22Rv1 (cell line): Measurements from ENCODE around the gene ACOX1.

ENCODE experiments used
- H3K27ac ChIP-seq: fragments of 450-650 bp; 2 replicates; pipeline ENCODE4 v1.5.1; 2017
- ZFX ChIP-seq: fragments of 450-650 bp; IDR thresholded peaks from 2 replicates; pipeline ENCODE4 v1.6.1; 2017; ENCODE audit warnings: antibody characterized with exemption, borderline replicate concordance
- TF ChIP-seq, protein P1 (sequence below): fragments of 450-650 bp; IDR thresholded peaks from 2 replicates; pipeline ENCODE4 v1.5.1; 2017; ENCODE audit warnings: mild to moderate bottlenecking

ACOX1 gene

DNA sequence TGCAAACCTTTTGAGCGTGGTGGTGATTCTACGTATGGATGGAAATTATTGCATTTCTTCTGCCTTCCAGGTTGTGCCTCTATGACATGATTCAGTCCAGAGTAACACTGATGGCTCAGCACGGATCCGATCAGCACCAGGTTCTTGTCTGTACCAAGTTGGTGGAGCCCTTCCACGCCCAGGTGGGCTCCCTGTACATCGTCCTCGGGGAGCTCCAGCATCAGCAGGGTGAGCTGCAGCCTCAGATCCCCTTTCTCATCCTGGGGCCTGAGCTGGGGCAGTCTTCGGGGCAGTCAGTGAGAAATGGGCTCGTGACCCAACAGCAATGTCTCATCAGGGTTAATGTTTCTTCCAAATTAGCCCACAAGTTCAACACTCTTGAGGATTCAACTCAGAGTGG, 12.4 kb upstream of the ACOX1 start:
- TF ChIP-seq ZFX: no peak
- TF ChIP-seq, protein P1, sequence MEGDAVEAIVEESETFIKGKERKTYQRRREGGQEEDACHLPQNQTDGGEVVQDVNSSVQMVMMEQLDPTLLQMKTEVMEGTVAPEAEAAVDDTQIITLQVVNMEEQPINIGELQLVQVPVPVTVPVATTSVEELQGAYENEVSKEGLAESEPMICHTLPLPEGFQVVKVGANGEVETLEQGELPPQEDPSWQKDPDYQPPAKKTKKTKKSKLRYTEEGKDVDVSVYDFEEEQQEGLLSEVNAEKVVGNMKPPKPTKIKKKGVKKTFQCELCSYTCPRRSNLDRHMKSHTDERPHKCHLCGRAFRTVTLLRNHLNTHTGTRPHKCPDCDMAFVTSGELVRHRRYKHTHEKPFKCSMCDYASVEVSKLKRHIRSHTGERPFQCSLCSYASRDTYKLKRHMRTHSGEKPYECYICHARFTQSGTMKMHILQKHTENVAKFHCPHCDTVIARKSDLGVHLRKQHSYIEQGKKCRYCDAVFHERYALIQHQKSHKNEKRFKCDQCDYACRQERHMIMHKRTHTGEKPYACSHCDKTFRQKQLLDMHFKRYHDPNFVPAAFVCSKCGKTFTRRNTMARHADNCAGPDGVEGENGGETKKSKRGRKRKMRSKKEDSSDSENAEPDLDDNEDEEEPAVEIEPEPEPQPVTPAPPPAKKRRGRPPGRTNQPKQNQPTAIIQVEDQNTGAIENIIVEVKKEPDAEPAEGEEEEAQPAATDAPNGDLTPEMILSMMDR: no peak
- no peak overlapping the region for H3K27ac ChIP-seq

DNA sequence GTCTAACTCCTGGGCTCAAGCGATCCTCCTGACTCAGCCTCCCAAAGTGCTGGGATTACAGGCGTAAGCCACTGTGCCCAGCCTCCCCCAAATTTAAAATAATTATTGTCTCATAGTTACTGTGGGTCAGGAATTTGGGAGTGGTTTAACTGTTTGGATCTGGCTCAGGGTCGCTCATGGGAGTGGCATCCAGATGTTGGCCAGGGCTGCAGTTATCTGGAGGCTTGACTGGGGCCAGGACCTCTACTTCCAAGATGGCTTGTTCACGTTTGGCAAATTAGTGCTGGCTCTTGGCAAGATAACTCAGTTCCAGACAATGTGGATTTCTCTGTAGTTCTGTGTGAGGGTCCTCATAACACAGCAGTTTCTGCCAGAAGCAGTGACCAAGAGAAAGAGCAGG, 8.1 kb upstream of the ACOX1 start:
- no peak overlapping the region for H3K27ac ChIP-seq
- TF ChIP-seq ZFX: no peak
- TF ChIP-seq, protein P1: no peak

DNA sequence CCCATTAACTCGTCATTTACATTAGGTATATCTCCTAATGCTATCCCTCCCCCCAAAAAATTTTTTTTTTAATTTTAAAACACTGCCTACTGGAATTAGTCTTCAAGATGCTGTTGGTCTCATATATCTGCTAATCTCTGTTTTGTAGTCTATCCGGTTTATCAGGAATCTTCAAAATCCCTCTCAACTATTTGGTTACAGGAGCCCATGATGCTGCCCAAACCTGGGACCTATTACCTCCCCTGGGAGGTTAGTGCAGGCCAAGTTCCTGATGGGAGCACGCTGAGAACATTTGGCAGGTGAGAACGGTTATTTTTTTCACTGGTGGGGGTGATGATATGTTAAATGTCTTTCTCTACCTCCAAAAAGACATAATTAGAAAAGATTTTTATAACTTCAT, 7.0 kb upstream of the ACOX1 start:
- H3K27ac ChIP-seq: no peak overlapping the region
- TF ChIP-seq, protein P1: no peak
- no peak for TF ChIP-seq ZFX

DNA sequence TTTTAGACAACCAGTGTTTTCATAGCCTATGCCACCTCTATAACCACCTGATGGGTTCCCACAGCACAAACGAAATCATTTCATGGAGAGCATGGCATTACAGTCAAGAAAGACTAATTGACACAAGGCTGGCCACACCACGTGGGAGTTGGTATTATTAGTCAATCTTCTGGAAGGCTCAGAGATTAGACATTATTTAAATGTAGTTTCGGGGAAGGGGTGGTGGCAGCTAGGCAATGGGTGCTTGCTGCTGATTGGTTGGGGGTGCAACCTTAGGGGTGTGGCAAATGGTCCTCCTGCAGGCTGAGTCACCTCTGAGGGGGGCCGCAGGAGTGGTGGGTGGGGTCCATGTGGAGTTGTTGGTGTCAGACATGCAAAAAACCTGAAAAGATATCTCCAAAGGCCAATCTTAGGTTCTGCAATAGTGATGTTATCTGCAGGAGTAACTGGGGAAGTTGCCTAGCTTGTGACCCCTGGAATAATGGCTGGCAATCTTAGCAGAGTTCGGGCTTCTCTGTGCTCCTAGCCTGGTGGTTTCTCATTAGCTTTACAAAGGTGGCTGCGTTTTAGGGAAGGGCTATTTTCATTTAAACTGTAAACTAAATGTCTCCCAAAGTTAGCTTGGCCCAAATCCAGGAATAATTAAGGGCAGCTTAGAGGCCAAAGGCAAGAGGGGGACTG, 4.7 kb upstream of the ACOX1 start:
- TF ChIP-seq ZFX: no peak
- TF ChIP-seq, protein P1: no peak
- no peak overlapping the region for H3K27ac ChIP-seq

DNA sequence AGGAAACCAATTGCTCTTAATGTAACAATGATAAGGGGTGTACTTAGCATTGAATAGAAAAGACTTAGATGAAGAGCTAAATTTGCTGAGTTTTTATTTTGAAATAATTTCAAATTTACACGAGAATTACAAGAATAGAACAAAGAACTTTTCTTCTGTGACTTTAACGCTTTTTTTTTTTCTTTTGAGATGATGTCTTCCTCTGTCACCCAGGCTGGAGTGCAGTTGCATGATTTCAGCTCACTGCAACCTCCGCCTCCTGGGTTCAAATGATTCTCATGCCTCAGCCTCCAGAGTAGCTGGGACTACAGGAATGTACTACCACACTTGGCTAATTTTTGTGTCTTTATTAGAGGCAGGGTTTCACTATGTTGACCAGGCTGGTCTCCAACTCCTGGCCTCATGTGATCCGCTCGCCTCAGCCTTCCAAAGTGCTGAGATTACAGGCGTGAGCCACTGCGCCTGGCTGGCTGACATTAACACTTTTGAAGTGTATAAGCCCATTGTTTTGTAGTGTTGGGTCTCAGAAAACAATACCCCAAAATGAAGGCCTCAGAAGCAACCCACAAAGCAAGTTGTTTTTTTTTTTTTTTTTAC, 2.2 kb upstream of the ACOX1 start:
- no peak overlapping the region for H3K27ac ChIP-seq
- TF ChIP-seq ZFX: no peak
- TF ChIP-seq, protein P1: no peak

DNA sequence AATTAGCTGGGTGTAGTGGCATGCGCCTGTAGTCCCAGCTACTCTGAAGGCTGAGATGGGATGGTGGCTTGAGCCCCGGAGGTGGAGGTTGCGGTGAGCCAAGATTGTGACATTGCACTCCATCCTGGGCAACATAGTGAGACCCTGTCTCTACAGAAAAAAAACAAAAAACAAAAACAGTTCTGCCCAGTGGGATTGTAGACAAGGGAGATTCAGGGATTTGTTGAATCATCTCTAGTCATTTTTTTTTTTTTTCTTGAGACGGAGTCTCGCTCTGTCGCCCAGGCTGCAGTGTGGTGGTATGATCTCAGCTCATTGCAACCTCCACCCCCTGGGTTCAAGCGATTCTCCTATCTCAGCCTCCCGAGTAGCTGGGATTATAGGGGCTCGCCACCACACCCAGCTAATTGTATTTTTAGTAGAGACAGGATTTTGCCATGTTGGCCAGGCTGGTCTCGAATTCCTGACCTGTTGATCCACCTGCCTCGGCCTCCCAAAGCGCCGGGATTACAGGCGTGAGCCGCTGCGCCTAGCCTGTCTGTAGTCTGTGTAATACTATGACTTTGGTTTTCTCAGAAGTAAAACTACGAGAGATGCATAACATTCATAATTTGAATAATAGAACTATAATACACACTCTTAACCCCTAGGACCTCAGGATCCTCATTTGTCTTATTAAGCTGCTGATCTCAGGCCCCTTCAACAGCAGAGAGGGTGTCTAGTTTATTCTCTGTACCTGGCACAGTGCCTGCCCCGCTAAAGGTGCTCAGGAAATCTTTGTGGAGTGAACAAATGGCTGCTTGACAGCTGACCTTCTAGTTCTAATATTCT, 1.4 kb upstream of the ACOX1 start:
- peak overlapping the region; percentile 96 for H3K27ac ChIP-seq
- TF ChIP-seq, protein P1: no peak
- TF ChIP-seq ZFX: no peak
